Activated CD8-positive, alpha-beta memory T cell treated with anti-CD3 and anti-CD28 coated beads, Interleukin-2, amount 10 ng/mL, durations not matched to agents 7 days and 5 days (primary cell): ENCODE measurements around the gene TMEM86A. TPM values are rescaled to one million over a fixed set of nuclear protein-coding genes. Genes with fewer than 3 reads are reported as not detected.
"Not testable (repeated sequence)": the region's sequence is repeated elsewhere in the genome, so short reads cannot be mapped to it uniquely, and the experiment has no call there.

Experiments used
- ATAC-seq: fragments of 150-1000 bp; cut with Tn5 transposase; one replicate; pipeline ENCODE4 v1.10.0; 2021; ENCODE audit warnings: moderate library complexity
- CTCF ChIA-PET: fragments of 350-600 bp; sonication (Branson Sonifier 250); formaldehyde crosslinking; loops from one replicate; lab custom pipeline; 2021; ENCODE audit warnings: antibody characterized with exemption; lab: Charles Lee
- DNase-seq: peaks from one replicate; pipeline ENCODE4 v3.0.0-alpha.2; 2020
- H3K27ac Mint-ChIP-seq: one replicate; pipeline ENCODE4 v1.8.0; 2021; ENCODE audit warnings: mild to moderate bottlenecking, mixed read lengths
- H3K27me3 Mint-ChIP-seq: one replicate; pipeline ENCODE4 v1.8.0; 2021; ENCODE audit warnings: mixed read lengths
- H3K36me3 Mint-ChIP-seq: one replicate; pipeline ENCODE4 v1.8.0; 2021; ENCODE audit warnings: mild to moderate bottlenecking, mixed read lengths
- H3K4me1 Mint-ChIP-seq: one replicate; pipeline ENCODE4 v1.8.0; 2021; ENCODE audit warnings: mixed read lengths
- H3K4me3 Mint-ChIP-seq: one replicate; pipeline ENCODE4 v1.8.0; 2021; ENCODE audit warnings: mild to moderate bottlenecking, moderate library complexity, mixed read lengths
- H3K9me3 Mint-ChIP-seq: one replicate; pipeline ENCODE4 v1.8.0; 2022; ENCODE audit warnings: low read depth, mixed read lengths
- total RNA-seq, 2 experiments: library from RNA; stranded (reverse); gene quantifications; one replicate each; pipeline ENCODE4 v1.2.3, GENCODE V29; 2021

TMEM86A gene, protein sequence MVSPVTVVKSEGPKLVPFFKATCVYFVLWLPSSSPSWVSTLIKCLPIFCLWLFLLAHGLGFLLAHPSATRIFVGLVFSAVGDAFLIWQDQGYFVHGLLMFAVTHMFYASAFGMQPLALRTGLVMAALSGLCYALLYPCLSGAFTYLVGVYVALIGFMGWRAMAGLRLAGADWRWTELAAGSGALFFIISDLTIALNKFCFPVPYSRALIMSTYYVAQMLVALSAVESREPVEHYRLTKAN
- total RNA-seq: under 1 TPM; 0.93 to 0.98 TPM

DNA sequence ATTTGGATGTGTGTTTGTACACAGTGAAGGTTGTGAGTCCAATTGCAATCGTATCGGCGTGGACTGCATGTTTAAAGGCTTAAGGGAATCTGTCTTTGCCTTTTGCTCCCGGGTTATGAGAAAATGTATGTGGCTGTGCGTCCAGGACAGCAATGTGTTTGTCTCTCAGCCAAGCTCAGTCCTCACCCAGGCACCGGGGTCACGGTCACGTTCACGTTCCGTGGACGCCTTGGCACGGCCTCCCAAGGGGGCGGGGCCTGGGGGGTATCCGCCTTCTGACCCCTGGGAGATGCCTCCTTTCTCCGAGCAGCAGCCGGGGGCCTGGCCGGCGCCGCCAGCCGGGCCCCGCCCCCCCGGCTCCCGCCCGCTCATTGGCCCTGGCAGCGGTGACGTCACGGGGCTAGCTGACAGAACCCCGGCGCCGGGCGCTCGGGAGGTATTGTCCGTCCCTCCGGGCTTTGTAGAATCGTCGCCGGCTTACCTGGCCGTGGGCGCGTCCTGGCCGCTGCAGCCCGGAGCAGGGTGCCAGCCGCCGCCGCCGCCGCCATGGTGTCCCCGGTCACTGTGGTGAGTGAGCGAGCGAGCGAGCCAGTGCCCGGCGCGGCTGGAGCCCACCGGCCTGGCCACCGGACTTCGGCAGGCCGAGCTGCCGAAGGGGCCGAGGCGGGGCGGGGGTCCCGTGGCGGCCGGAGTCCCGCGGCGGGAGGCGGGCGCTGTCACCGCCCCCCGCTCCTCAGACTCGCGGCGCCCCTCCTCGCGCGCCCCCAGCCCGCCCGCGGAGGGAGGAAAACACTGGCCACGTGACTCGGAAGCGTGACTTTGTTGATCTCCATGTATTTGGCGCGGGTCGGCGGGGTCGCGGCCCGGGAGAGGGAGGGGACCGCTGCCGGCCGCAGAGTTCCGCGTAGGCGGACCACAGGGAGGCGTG is at the start of gene TMEM86A:
Gene TMEM86A, plus strand, starts transcription at position 439 of the 928 bp plus-strand sequence. Its CDS starts 108 bp downstream, at position 547.
- Mint-ChIP-seq H3K27ac (peak within 1 kb of the TSS; percentile 1), H3K9me3 (no peaks in the 10 kb centered on the region), H3K4me3 (peak within 1 kb of the TSS; percentile 71), H3K4me1 (peaks cover 8% of the 10 kb centered on the region), H3K36me3 (no peaks in the 10 kb centered on the region), H3K27me3 (peaks cover 12% of the 10 kb centered on the region)
- DNase-seq (peak; percentile 93), ATAC-seq (peak; percentile 96)
- CTCF ChIA-PET: interaction anchor here (0.7 to 2.2 kb wide), 9 partner anchors 9 to 584 kb away, joined by 3 to 16 read pairs (median 3); no protein-coding TSS in a partner anchor

DNA sequence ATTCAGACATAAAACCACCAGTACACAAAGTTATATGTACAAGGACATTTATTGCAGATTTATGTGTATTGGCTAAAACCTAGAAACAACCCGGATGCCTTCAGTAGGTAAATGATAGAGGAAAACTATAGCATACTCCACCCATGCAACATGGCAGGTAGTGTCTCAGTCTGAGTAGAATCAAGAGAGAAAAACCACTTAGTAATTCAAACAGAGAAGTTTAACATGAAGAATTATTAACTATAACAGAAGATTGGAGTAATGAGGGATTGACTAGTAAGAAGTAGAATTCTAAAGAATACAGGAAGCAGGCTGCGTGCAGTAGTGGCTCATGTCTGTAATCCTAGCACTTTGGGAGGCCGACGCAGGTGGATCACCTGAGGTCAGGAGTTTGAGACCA is 48.2 kb upstream of the TMEM86A start:
- H3K27ac Mint-ChIP-seq: no peak overlapping the region

DNA sequence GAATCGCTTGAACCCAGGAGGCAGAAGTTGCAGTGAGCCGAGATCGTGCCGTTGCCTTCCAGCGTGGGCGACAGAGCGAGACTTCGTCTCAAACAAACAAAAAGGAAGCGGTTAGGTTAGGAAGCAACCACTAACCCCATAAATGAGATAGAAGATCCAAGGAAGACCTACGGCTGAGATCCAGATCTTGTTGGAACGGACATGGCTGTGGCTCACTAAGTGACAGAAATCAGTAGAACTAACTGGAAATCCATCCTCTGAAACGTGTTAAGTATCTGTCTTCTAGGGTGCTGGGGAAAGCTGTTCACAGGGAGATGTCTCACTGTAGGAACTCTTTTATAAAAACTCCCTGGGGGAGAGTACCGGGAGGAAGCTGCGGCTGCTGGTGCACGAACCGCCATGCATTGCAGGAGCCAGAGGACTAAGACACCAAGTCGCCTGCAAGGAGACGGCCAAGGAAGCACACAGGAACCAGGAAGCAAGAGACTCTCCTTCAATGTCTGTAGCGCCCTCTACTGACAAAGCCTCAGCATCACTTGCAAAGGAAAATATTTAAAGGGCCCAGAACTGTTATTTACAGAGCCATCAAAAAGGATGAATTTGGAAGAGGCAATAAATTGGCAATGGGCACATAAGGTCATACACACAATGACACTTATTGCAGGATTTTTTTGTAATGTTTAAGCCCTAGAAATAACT is 47.6 kb upstream of the TMEM86A start:
- DNase-seq (peak; percentile 67), ATAC-seq (peak; percentile 83)
- no peaks in the 10 kb centered on the region for H3K9me3 Mint-ChIP-seq

More for the DNA sequence above, 48.2 kb upstream of the TMEM86A start:
- Mint-ChIP-seq H3K4me3 (no peak overlapping the region), H3K9me3 (no peaks in the 10 kb centered on the region), H3K36me3 (no peaks in the 10 kb centered on the region), H3K27me3 (no peaks in the 10 kb centered on the region), H3K4me1 (peaks cover 12% of the 10 kb centered on the region)
- DNase-seq: no peak
- ATAC-seq: no peak
- CTCF ChIA-PET: interaction anchor here (0.6 to 3.5 kb wide), 12 partner anchors 15 to 407 kb away, joined by 3 to 44 read pairs (median 9); partner anchors contain the start of genes LDHA and SPTY2D1

DNA sequence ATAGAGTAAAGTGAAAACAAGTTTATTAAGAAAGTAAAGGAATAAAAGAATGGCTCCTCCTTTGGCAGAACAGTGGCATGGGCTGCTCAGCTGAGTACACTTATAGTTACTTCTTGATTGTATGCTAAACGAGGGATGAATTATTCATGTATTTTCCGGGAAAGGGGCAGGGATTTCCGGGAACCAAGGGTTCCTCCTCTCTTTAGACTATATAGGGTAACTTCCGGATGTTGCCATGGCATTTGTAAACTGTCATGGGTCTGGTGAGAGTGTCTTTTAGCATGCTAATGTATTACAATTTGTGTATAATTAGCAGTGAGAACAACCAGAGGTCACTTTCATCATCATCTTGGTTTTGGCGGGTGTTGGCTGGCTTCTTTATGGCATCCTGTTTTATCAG is 40.9 kb upstream of the TMEM86A start:
- no peaks in the 10 kb centered on the region for H3K4me1 Mint-ChIP-seq
- H3K9me3 Mint-ChIP-seq: no peaks in the 10 kb centered on the region
- no peak overlapping the region for H3K27ac Mint-ChIP-seq
- no peak overlapping the region for H3K4me3 Mint-ChIP-seq
- CTCF ChIA-PET: no interaction called here
- no peak for ATAC-seq
- no peak for DNase-seq
- H3K36me3 Mint-ChIP-seq: peaks cover 2% of the 10 kb centered on the region
- peaks cover 12% of the 10 kb centered on the region for H3K27me3 Mint-ChIP-seq

More for the DNA sequence above, 47.6 kb upstream of the TMEM86A start:
- Mint-ChIP-seq H3K36me3 (no peaks in the 10 kb centered on the region), H3K27ac (peak overlapping the region; percentile 65), H3K4me3 (no peak overlapping the region), H3K4me1 (peaks cover 12% of the 10 kb centered on the region), H3K27me3 (no peaks in the 10 kb centered on the region)
- CTCF ChIA-PET: interaction anchor here (0.6 to 3.5 kb wide), 17 partner anchors 15 to 407 kb away, joined by 3 to 44 read pairs (median 4); partner anchors contain the start of genes LDHA and SPTY2D1

DNA sequence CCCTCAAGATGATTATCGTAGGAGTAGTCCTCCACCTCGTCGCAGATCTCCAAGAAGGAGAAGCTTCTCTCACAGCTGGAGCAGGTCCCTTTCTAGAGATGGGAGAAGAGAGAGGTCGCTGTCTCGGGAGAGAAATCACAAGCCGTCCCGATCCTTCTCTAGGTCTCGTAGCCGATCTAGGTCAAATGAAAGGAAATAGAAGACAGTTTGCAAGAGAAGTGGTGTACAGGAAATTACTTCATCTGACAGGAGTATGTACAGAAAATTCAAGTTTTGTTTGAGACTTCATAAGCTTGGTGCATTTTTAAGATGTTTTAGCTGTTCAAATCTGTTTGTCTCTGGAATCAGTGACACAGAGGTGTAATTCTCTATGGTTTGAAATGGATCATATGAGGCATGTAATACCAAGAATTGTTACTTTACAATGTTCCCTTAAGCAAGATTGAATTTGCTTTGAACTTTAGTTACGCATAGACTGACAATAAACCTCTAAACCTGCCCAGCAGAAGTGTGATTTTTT is 33.2 kb upstream of the TMEM86A start:
- not testable (repeated sequence) for H3K9me3 Mint-ChIP-seq, H3K27me3 Mint-ChIP-seq, H3K36me3 Mint-ChIP-seq
- Mint-ChIP-seq H3K4me3 (peak overlapping the region; percentile 3), H3K27ac (peak overlapping the region; percentile 37), H3K4me1 (peaks cover 26% of the 10 kb centered on the region)
- CTCF ChIA-PET: interaction anchor here (1.1 kb wide), 1 partner anchor 99 kb away, joined by 3 read pairs; no protein-coding TSS in a partner anchor
- ATAC-seq: peak; percentile 36
- DNase-seq: peak; percentile 40

DNA sequence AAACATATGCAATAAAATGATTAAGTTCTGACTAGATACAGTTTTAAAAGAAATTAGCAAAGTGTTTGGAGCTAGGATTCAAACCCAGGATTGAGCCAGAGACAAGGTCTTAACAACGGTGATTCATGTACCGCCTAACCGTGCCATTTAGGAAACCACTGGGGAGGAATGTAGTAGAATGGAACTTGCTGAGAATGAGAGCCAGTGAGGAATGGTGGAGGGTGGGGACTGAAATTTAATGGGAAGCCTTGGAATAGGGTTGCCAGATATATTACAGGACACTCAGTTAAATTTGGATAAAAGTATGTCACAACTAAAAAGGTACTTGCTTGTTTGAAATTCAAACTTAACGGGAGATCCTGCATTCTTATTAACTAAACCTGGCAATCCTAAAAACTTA is 30.4 kb upstream of the TMEM86A start:
- Mint-ChIP-seq H3K9me3 (no peaks in the 10 kb centered on the region), H3K36me3 (no peaks in the 10 kb centered on the region), H3K4me1 (peaks cover 39% of the 10 kb centered on the region), H3K27ac (no peak overlapping the region), H3K27me3 (no peaks in the 10 kb centered on the region), H3K4me3 (no peak overlapping the region)
- no peak for ATAC-seq
- no peak for DNase-seq
- CTCF ChIA-PET: interaction anchor here (0.9 to 2.6 kb wide), 4 partner anchors 30 to 96 kb away, joined by 3 to 6 read pairs (median 4); partner anchors contain the start of gene TMEM86A

DNA sequence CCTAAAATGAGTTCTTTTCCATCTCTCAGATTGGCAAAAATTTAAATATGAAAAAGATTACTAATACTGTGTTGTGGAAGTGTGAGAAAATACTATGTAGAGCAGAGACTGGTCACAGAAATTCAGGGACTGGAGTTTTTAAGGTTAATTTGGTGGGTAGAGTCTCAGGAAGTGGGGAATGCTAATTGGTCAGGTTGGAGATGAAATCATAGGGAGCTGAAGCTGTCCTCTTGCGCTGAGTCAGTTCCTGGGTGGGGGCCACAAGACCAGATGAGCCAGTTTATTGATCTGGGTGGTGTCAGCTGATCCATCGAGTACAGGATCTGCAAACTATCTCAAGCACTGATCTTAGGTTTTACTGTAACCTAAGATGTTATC is 29.4 kb upstream of the TMEM86A start:
- Mint-ChIP-seq H3K9me3 (no peaks in the 10 kb centered on the region), H3K4me3 (no peak overlapping the region), H3K27ac (peak overlapping the region; percentile 71), H3K4me1 (peaks cover 43% of the 10 kb centered on the region), H3K36me3 (no peaks in the 10 kb centered on the region), H3K27me3 (no peaks in the 10 kb centered on the region)
- peak; percentile 29 for ATAC-seq
- CTCF ChIA-PET: interaction anchor here (1.2 to 2.6 kb wide), 3 partner anchors 35 to 62 kb away, joined by 4 to 6 read pairs (median 5); partner anchors contain the start of gene SPTY2D1
- peak; percentile 52 for DNase-seq

DNA sequence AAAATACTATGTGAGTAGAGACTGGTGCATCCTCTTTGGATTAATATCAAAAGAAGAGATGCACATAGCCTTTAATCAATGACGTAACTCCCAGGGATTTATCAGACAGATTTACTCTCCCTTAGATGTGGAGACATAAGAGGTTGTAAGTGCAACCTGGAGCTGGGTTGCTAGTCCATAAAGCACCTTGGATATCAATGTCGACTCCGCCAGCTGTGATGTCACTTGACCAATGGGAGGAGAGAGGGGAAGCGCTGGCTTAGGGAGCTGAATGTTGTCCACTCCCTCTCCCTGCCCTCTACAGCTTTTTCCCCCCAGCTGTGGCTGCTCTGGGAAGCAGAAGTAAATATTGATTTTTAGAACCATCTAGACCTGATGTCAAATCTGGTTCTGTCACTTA is 28.9 kb upstream of the TMEM86A start:
- Mint-ChIP-seq H3K27me3 (no peaks in the 10 kb centered on the region), H3K9me3 (no peaks in the 10 kb centered on the region), H3K4me3 (no peak overlapping the region), H3K36me3 (no peaks in the 10 kb centered on the region), H3K27ac (peak overlapping the region; percentile 71), H3K4me1 (peaks cover 43% of the 10 kb centered on the region)
- CTCF ChIA-PET: interaction anchor here (1.2 to 2.6 kb wide), 3 partner anchors 36 to 61 kb away, joined by 4 to 6 read pairs (median 5); partner anchors contain the start of gene SPTY2D1
- no peak for ATAC-seq
- DNase-seq: no peak

DNA sequence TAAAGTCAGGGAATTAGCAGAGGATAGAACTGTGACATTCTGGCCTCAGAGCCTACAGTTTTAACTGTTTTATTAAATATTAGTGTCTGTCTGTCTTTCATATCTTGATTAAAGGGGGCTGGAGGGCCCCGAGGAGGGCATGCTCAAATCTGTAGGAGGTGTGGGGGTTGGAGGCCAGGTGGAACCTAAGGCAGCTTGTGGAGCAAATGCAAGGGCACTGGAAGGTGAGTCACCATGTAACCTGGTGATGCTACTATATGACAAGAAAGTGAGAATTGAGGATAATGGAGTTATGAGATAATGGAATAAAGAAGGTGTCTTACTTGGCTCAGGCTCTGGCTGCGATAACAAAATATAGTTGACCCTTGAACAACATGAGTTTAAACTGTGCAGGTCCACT is 27.3 kb upstream of the TMEM86A start:
- ATAC-seq (no peak), DNase-seq (no peak)
- CTCF ChIA-PET: interaction anchor here (1.6 to 2.4 kb wide), 2 partner anchors 18 to 93 kb away, joined by 4 read pairs; no protein-coding TSS in a partner anchor
- H3K36me3 Mint-ChIP-seq: no peaks in the 10 kb centered on the region
- no peak overlapping the region for H3K4me3 Mint-ChIP-seq
- peaks cover 38% of the 10 kb centered on the region for H3K4me1 Mint-ChIP-seq
- no peaks in the 10 kb centered on the region for H3K9me3 Mint-ChIP-seq
- H3K27ac Mint-ChIP-seq: no peak overlapping the region
- H3K27me3 Mint-ChIP-seq: no peaks in the 10 kb centered on the region

DNA sequence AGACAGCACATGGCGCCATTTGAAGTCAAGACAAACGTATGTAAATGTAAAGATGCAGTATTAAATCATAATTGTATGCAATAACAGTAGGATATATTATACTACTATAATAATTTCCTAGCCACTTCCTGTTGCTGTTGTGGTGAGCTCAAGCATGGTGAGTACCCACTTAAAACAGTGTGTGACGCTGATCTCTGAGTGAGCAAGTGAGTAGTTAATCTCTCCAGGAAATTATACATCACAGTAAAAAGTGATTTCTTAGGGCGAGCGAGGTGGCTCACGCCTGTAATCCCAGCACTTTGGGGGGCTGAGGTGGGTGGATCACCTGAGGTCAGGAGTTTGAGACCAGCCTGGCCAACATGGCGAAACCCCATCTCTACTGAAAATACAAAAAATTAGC is 26.4 kb upstream of the TMEM86A start:
- CTCF ChIA-PET: interaction anchor here (0.8 to 2.4 kb wide), 4 partner anchors 20 to 566 kb away, joined by 3 to 4 read pairs (median 4); partner anchors contain the start of gene SAAL1
- Mint-ChIP-seq H3K27ac (peak overlapping the region; percentile 83), H3K4me1 (peaks cover 38% of the 10 kb centered on the region)
- not testable (repeated sequence) for H3K9me3 Mint-ChIP-seq, H3K4me3 Mint-ChIP-seq, H3K36me3 Mint-ChIP-seq, H3K27me3 Mint-ChIP-seq
- peak; percentile 70 for DNase-seq
- peak; percentile 95 for ATAC-seq

DNA sequence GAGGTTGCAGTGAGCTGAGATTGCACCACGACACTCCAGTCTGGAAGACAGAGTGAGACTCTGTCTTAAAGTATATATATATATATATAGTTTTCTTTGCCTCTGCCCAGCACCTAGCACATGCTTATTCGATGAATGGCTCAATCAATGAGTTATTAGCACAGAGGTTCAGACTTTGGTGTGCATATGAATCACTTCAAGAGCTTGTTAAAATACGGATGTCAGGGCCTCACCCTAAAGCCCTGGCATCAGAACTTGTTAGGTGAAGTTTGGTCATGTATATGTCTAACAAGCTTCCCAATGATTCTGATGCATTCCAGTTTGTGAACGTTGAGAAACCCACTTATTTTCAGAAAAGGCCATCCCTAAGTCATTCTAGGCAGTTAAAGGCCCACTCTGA is 21.8 kb upstream of the TMEM86A start:
- DNase-seq (no peak), ATAC-seq (no peak)
- H3K27me3 Mint-ChIP-seq: no peaks in the 10 kb centered on the region
- H3K4me3 Mint-ChIP-seq: no peak overlapping the region
- CTCF ChIA-PET: interaction anchor here (0.7 to 1.5 kb wide), 3 partner anchors 23 to 51 kb away, joined by 3 read pairs; no protein-coding TSS in a partner anchor
- no peak overlapping the region for H3K27ac Mint-ChIP-seq
- H3K36me3 Mint-ChIP-seq: no peaks in the 10 kb centered on the region
- peaks cover 17% of the 10 kb centered on the region for H3K4me1 Mint-ChIP-seq
- no peaks in the 10 kb centered on the region for H3K9me3 Mint-ChIP-seq

DNA sequence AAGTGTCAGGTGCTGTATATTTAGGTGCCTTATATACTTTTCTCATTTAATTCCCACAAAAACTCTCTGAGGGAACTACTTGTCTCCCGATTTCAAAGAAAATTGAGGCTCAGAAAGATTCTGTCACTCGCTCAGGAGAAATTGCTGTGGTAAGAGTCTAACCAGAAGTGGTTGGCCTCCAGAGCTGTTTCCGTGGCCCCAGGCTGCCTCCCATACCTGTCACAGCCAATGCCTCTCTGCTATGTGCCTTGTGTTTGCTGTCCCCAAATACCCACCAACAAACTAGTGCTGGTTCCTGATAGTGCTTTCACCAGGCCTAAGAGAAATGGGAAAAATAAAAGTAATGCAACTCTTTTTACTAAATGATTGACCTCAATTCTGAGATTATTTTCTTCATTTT is 21.0 kb upstream of the TMEM86A start:
- Mint-ChIP-seq H3K4me1 (peaks cover 12% of the 10 kb centered on the region), H3K27me3 (no peaks in the 10 kb centered on the region), H3K4me3 (no peak overlapping the region), H3K36me3 (no peaks in the 10 kb centered on the region), H3K9me3 (no peaks in the 10 kb centered on the region), H3K27ac (no peak overlapping the region)
- DNase-seq (no peak), ATAC-seq (no peak)
- CTCF ChIA-PET: interaction anchor here (1.1 to 1.5 kb wide), 2 partner anchors 23 to 51 kb away, joined by 3 read pairs; no protein-coding TSS in a partner anchor
